Measurements from ENCODE around the gene LMBR1. TPM values are rescaled to one million over a fixed set of nuclear protein-coding genes. Genes with fewer than 3 reads are reported as not detected.

Gene LMBR1
- total RNA-seq, 4 donors from 2014 or later = 38.0 to 81.3 (median 56.4) TPM

GRCh38 chr7:156754201-156754600 is 138.8 kb downstream of the LMBR1 start:
- H3K36me3 ChIP-seq = peaks cover 0 to 34% (median 14%) of the 10 kb centered on the region in 4 donors
- no peak for TF ChIP-seq CTCF (IDR thresholded peaks at IDR 0.05)
- TF ChIP-seq POLR2A (IDR thresholded peaks at IDR 0.05; ENCODE audit: low read depth) = no peak
- TF ChIP-seq EP300 (IDR thresholded peaks at IDR 0.05) = no peak
- no peak for TF ChIP-seq POLR2AphosphoS5 (IDR thresholded peaks at IDR 0.05)
- intact Hi-C loops (cut with DNase I) = no loop called here

DNA sequence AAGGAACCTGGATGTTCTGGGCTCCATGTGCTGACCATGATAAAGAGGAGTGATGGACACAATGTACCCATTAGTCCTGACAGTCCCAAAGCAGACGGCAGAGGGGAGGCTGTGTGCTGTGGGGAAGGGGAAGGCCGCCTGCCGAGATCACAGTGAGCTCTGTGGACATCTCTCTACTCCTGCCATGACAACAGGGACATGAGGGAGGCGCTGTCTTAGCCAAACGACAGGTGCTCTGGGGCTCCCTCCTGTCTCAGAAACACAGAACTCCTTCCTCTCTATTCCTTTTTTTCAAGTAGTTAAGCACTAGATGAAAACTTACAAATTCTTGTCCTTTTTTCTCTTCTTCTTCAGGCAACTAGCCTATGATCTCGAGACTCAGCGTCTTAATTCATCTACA is 139.4 kb downstream of the LMBR1 start:
- 83% methylated on average over 7 of the region's 7 CpGs for WGBS
- TF ChIP-seq POLR2A (IDR thresholded peaks at IDR 0.05; ENCODE audit: low read depth) (no peak), POLR2AphosphoS5 (IDR thresholded peaks at IDR 0.05) (no peak), CTCF (IDR thresholded peaks at IDR 0.05) (no peak), EP300 (IDR thresholded peaks at IDR 0.05) (no peak)
- no peak for DNase-seq (ENCODE audit: extremely low spot score)
- Histone ChIP-seq H3K27me3 (no peaks in the 10 kb centered on the region), H3K4me3 (no peak overlapping the region), H3K9me3 (no peaks in the 10 kb centered on the region), H3K36me3 (peaks cover 0 to 34% (median 14%) of the 10 kb centered on the region in 4 donors), H3K4me1 (no peaks in the 10 kb centered on the region), H3K27ac (replicated peaks in 1 of 4) (no peak overlapping the region)
- intact Hi-C loops (cut with DNase I) = no loop called here

More at GRCh38 chr7:156754201-156754600, 138.8 kb downstream of the LMBR1 start:
- no peaks in the 10 kb centered on the region for H3K9me3 ChIP-seq
- no peak overlapping the region for H3K27ac ChIP-seq (replicated peaks in 1 of 4)
- 86% methylated on average over 4 of the region's 4 CpGs for WGBS
- H3K27me3 ChIP-seq = no peaks in the 10 kb centered on the region
- DNase-seq (ENCODE audit: extremely low spot score) = no peak
- H3K4me1 ChIP-seq = no peaks in the 10 kb centered on the region
- no peak overlapping the region for H3K4me3 ChIP-seq

DNA sequence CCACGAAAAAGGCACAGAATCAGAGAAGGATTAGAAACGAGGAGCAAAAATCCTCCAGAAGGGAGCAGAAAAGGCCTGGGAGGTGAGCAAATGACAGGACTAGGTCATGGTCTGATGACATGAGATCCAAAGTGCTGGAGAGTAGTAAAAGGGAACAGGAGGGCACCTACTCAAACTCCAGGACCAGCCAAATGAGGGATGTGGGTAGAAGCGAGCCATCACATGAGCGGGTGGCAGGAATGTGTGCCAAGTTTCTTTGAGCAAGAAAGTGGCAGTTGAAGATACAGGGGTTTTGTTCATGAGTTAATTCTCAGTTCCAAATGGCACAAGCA is 139.8 kb downstream of the LMBR1 start:
- H3K27me3 ChIP-seq = no peaks in the 10 kb centered on the region
- TF ChIP-seq EP300 (IDR thresholded peaks at IDR 0.05) = no peak
- TF ChIP-seq CTCF (IDR thresholded peaks at IDR 0.05) = no peak
- no peak for TF ChIP-seq POLR2AphosphoS5 (IDR thresholded peaks at IDR 0.05)
- no peak for TF ChIP-seq POLR2A (IDR thresholded peaks at IDR 0.05; ENCODE audit: low read depth)
- intact Hi-C loops (cut with DNase I) = no loop called here
- H3K4me1 ChIP-seq = no peaks in the 10 kb centered on the region
- H3K36me3 ChIP-seq = peaks cover 0 to 31% (median 14%) of the 10 kb centered on the region in 4 donors
- DNase-seq (ENCODE audit: extremely low spot score) = no peak
- no peak overlapping the region for H3K4me3 ChIP-seq
- WGBS = 86% methylated on average over 4 of the region's 4 CpGs
- no peaks in the 10 kb centered on the region for H3K9me3 ChIP-seq
- H3K27ac ChIP-seq (replicated peaks in 1 of 4) = no peak overlapping the region

DNA sequence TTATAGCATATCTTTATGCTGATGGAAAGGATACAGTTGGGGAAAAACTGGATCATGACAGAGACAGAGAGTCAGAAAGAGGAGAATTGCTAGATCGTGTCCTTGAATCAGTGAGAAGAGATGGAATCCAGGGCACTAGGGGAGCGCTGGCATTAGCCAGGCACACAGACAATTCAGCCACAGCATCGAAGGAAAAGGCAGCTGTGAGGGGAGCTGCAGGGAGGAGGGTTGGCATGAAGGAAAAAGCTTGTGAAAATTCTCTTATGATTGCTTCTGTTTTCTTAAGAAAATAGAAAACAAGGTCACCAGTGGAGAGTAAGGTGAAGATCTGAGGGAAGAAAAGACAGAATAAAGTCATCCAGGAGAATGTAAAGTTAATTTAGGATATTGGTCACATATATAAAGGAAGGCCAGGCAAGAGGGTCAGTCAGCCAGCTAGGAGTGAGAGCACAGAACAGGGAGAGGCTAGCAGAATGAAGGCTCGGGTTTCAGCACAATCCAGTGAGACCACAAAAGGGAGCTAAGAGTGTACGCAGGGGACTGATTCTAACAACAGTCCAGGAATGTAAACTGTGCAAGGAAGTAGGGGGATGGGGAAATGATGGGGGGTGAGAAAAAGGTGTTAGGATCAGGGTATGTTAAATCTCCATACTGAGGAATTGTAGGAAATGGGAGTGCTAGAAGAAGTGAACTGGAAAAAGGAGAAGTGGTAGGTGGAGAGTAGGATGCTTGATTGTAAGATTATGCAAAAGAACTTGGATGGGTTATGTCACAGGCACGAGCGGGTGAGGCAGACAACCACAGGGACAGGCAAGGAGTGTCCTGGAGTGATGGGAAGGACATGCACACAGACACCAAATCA is 140.4 kb downstream of the LMBR1 start:
- Histone ChIP-seq H3K27me3 (no peaks in the 10 kb centered on the region), H3K4me1 (no peaks in the 10 kb centered on the region), H3K36me3 (peaks cover 0 to 29% (median 14%) of the 10 kb centered on the region in 4 donors), H3K27ac (replicated peaks in 1 of 4) (no peak overlapping the region), H3K9me3 (no peaks in the 10 kb centered on the region), H3K4me3 (no peak overlapping the region)
- 79% methylated on average over 7 of the region's 7 CpGs for WGBS
- intact Hi-C loops (cut with DNase I) = no loop called here
- no peak for DNase-seq (ENCODE audit: extremely low spot score)
- TF ChIP-seq EP300 (IDR thresholded peaks at IDR 0.05) = no peak

DNA sequence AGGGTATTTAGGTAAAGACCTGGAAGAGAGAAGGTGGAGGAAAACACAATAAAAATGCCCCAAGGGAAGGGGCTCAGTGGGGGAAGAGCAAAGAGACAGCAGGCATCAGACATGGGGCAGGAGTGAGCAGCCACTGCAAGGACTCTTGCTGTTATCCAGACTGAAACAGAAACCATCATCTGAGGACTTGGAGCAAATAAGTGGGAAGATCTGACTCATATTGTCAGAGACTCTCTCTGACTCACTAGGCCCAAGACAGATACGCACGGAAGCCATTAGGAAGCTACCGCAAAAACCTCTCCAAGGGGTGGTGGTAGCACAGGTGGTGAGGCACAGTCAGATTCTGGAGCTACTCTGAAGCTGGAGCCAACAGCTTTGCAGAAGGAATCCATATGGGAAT is 141.7 kb downstream of the LMBR1 start:
- Histone ChIP-seq H3K36me3 (peaks cover 0 to 29% (median 14%) of the 10 kb centered on the region in 4 donors), H3K4me3 (no peak overlapping the region), H3K27ac (replicated peaks in 1 of 4) (no peak overlapping the region), H3K9me3 (no peaks in the 10 kb centered on the region), H3K27me3 (no peaks in the 10 kb centered on the region), H3K4me1 (no peaks in the 10 kb centered on the region)
- TF ChIP-seq EP300 (IDR thresholded peaks at IDR 0.05) (no peak), CTCF (IDR thresholded peaks at IDR 0.05) (no peak), POLR2A (IDR thresholded peaks at IDR 0.05; ENCODE audit: low read depth) (no peak), POLR2AphosphoS5 (IDR thresholded peaks at IDR 0.05) (no peak)
- 81% methylated on average over 3 of the region's 3 CpGs for WGBS
- no peak for DNase-seq (ENCODE audit: extremely low spot score)
- intact Hi-C loops (cut with DNase I) = no loop called here
